SU-DHL-6 (cell line): ENCODE results near the gene ZNF536.

ENCODE experiments used
- H2AFZ ChIP-seq: fragments of 200-600 bp; sonication (generic); 2 replicates; pipeline ENCODE4 v1.6.1; 2014; ENCODE audit warnings: low read depth, mild to moderate bottlenecking, moderate library complexity, mixed read lengths, antibody characterized with exemption, low read length; ENCODE audit not compliant: severe bottlenecking
- H3F3A ChIP-seq: fragments of 200-600 bp; shearing (Covaris generic); 2 replicates; pipeline ENCODE4 v1.6.0; 2016; ENCODE audit warnings: antibody characterized with exemption, mild to moderate bottlenecking; ENCODE audit not compliant: insufficient read depth
- H3K27ac ChIP-seq: fragments of 200-600 bp; sonication (generic); 2 replicates; pipeline ENCODE4 v1.5.1; 2016; ENCODE audit warnings: low read depth, mild to moderate bottlenecking, low read length, moderate library complexity, mixed read lengths
- H3K27me3 ChIP-seq: fragments of 200-600 bp; sonication (generic), shearing (Covaris generic); 2 replicates; pipeline ENCODE4 v1.6.0; 2014; ENCODE audit warnings: mild to moderate bottlenecking, low read length
- H3K36me3 ChIP-seq: fragments of 200-600 bp; sonication (generic); 2 replicates; pipeline ENCODE4 v1.6.1; 2014; ENCODE audit warnings: mild to moderate bottlenecking, low read length, mixed read lengths
- H3K4me2 ChIP-seq: fragments of 300-600, 200-600 bp; shearing (Covaris generic), sonication (generic); 2 replicates; pipeline ENCODE4 v1.6.0; 2014; ENCODE audit warnings: low read length, low read depth, mild to moderate bottlenecking; ENCODE audit not compliant: poor library complexity, severe bottlenecking
- H3K4me3 ChIP-seq: fragments of 200-600 bp; sonication (generic); 2 replicates; pipeline ENCODE4 v1.5.1; 2014; ENCODE audit warnings: antibody characterized with exemption, low read length, mild to moderate bottlenecking, mixed read lengths; ENCODE audit not compliant: insufficient read depth, poor library complexity, severe bottlenecking
- H3K79me2 ChIP-seq: fragments of 200-600 bp; sonication (generic); 2 replicates; pipeline ENCODE4 v1.6.1; 2014; ENCODE audit warnings: mild to moderate bottlenecking, low read length, moderate library complexity; ENCODE audit not compliant: insufficient read depth
- H3K9ac ChIP-seq: fragments of 200-600 bp; sonication (generic); 2 replicates; pipeline ENCODE4 v1.7.0; 2014; ENCODE audit warnings: mild to moderate bottlenecking, low read length
- H3K9me2 ChIP-seq: fragments of 200-600 bp; sonication (generic); replicated peaks from 2 replicates; pipeline ENCODE4 v1.6.1; 2014; ENCODE audit warnings: low read length; ENCODE audit not compliant: insufficient read depth
- H3K9me3 ChIP-seq: fragments of 200-600 bp; sonication (generic); 2 replicates; pipeline ENCODE4 v1.6.1; 2014; ENCODE audit warnings: low read length, mixed read lengths; ENCODE audit not compliant: insufficient read depth
- H4K20me1 ChIP-seq: fragments of 200-600 bp; sonication (generic); 2 replicates; pipeline ENCODE4 v1.6.1; 2014; ENCODE audit warnings: low read depth, mild to moderate bottlenecking, antibody characterized with exemption, low read length, moderate library complexity, mixed read lengths
- CTCF ChIP-seq: fragments of 200-600 bp; sonication (generic); IDR thresholded peaks from one replicate; pipeline ENCODE4 v1.5.1; 2017; ENCODE audit warnings: antibody characterized with exemption, mild to moderate bottlenecking, low read length, moderate library complexity; ENCODE audit not compliant: insufficient read depth, poor library complexity, severe bottlenecking
- EZH2phosphoT487 ChIP-seq: fragments of 200-600 bp; sonication (generic), shearing (Covaris generic); conservative IDR thresholded peaks from 2 replicates; pipeline ENCODE4 v1.6.1; 2018; ENCODE audit warnings: mild to moderate bottlenecking, antibody characterized with exemption, low read length, moderate library complexity, mixed read lengths

ZNF536 gene

GRCh38 chr19:30580673-30581072 is 208.5 kb downstream of the ZNF536 start:
- H2AFZ ChIP-seq: no peak overlapping the region
- H3K9me3 ChIP-seq: no peaks in the 10 kb centered on the region
- no peaks in the 10 kb centered on the region for H3K36me3 ChIP-seq
- no peaks in the 10 kb centered on the region for H3K27me3 ChIP-seq
- H3K4me3 ChIP-seq: no peak overlapping the region
- no peak overlapping the region for H3K9ac ChIP-seq
- no peaks in the 10 kb centered on the region for H3K9me2 ChIP-seq
- H3K27ac ChIP-seq: no peak overlapping the region
- no peak overlapping the region for H3K4me2 ChIP-seq
- no peaks in the 10 kb centered on the region for H4K20me1 ChIP-seq
- no peaks in the 10 kb centered on the region for H3K79me2 ChIP-seq
- TF ChIP-seq EZH2phosphoT487 (no peak), CTCF (no peak)
- no peaks in the 10 kb centered on the region for H3F3A ChIP-seq

- H3F3A ChIP-seq: no peaks in the 10 kb centered on the region
- H3K79me2 ChIP-seq: no peaks in the 10 kb centered on the region
- H3K4me3 ChIP-seq: no peak overlapping the region
- no peaks in the 10 kb centered on the region for H3K9me3 ChIP-seq
- H3K4me2 ChIP-seq: no peak overlapping the region
- no peak overlapping the region for H3K27ac ChIP-seq
- H3K27me3 ChIP-seq: no peaks in the 10 kb centered on the region
- no peak overlapping the region for H2AFZ ChIP-seq
- no peaks in the 10 kb centered on the region for H4K20me1 ChIP-seq
- TF ChIP-seq EZH2phosphoT487 (no peak), CTCF (no peak)
- no peaks in the 10 kb centered on the region for H3K9me2 ChIP-seq
- H3K9ac ChIP-seq: no peak overlapping the region
- H3K36me3 ChIP-seq: no peaks in the 10 kb centered on the region
Observed at GRCh38 chr19:30584090-30584489, 211.9 kb downstream of the ZNF536 start.

DNA sequence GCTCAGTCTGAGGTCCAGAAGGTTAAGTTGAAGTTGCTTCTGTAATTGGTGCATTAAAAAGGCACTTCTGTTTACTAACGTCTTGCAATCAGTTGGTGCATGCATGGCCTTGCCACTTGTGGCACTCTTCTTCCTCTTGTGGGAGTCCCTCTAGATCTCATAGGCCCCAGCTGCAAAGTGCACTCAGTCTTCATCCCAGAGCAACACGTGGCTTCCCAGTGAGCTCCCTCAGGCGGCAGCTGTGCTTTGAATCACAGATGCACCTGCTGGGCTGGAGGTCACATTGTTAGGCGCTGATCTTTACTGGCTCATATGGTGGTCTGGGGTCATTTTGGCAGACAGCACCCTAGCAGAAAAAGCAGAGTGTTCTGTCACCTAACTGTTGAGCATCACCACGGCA is 215.7 kb downstream of the ZNF536 start:
- TF ChIP-seq EZH2phosphoT487: no peak
- no peak for TF ChIP-seq CTCF
- Histone ChIP-seq H3K4me3 (no peak overlapping the region), H3K9me3 (no peaks in the 10 kb centered on the region), H3K27ac (no peak overlapping the region), H3K9me2 (no peaks in the 10 kb centered on the region), H4K20me1 (no peaks in the 10 kb centered on the region), H2AFZ (no peak overlapping the region), H3F3A (no peaks in the 10 kb centered on the region), H3K36me3 (no peaks in the 10 kb centered on the region), H3K27me3 (no peaks in the 10 kb centered on the region), H3K79me2 (no peaks in the 10 kb centered on the region), H3K9ac (no peak overlapping the region), H3K4me2 (no peak overlapping the region)
